Myocyte (in vitro differentiated cells): ENCODE measurements around the gene TCEANC. TPM values are rescaled to one million over a fixed set of nuclear protein-coding genes. Genes with fewer than 3 reads are reported as not detected.
"Not testable (repeated sequence)": the region's sequence is repeated elsewhere in the genome, so short reads cannot be mapped to it uniquely, and the experiment has no call there.

Experiments used
- DNase-seq: peaks from one replicate; pipeline ENCODE4 v3.0.0-alpha.2; 2012; ENCODE audit warnings: low read depth
- polyA plus RNA-seq: library from polyadenylated mRNA; unstranded; fragments of >200 nt; gene quantifications from one replicate; pipeline ENCODE4 v1.2.1, GENCODE V29; 2012; ENCODE audit warnings: missing spikeins
- total RNA-seq: library from RNA; depleted of rRNA; stranded (reverse); fragments of >200 nt; gene quantifications from 2 replicates; pipeline ENCODE4 v1.2.3, GENCODE V29; 2014

The TCEANC gene
- total RNA-seq: 3.6 and 5.7 TPM in 2 replicates
- 1.5 TPM for polyA plus RNA-seq

DNA sequence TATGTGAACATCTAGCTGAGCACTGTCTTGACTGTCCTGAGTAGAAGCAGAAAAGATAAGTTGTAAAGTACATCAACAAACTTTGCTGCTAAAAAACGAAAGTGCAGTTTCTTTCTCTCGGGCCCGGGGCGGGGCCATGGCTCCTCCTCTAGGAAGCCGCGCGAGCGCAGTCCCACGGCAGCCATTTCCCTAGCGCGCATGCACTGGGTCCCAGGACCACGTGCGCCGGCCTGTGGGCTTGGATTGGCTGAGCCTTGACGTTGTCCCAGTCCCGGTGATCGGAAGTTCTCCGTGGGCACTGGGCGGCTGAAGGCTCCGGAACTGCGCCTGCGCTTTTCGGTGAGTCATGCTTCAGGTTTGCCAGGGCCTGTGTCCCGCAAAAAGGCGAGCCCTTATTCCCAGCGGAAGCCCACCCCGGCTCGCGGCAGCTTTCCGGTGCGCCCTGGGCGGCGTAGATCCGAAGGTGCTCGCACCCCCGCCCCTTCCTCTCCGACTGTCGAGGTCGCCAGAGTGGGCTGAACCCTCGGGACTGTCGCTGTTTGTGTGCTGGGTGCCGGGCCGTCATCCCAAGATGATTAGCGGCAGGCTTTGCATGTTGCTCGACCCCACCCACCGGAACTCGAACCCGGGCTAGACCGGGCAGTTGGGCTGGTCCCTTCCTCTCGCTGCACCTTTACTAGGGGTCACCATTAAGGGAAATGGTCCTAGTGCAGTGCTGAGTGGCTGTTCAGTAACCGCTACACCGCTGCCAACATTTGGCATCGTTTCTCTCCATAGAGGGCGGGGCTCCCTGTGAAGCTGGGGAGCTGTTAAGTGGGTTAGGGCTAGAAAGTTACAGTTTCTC, at the start of gene TCEANC:
Gene TCEANC, plus strand, starts transcription at position 292 of the 844 bp plus-strand sequence. CDS start 9,368 bp downstream, outside the sequence.
- DNase-seq: peak; percentile 95

DNA sequence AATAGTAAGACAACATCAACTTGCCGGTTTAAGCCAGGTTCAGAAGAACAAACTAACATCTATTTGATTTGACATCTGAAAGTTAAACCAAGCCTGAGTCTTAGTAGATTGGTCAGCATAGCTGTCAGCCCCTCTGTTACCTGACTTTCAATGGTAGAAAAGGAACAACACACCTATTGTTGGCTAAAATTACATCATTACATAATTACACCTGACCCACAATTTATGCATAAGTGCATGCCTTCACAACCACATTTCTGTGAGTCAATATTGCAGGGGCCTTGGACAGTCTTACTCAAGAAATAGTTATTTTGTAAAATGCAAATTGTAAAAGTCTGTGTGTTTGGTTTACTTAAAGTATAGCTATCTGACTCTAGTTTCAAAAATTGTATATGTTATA, 47.3 kb upstream of the TCEANC start:
- no peak for DNase-seq

DNA sequence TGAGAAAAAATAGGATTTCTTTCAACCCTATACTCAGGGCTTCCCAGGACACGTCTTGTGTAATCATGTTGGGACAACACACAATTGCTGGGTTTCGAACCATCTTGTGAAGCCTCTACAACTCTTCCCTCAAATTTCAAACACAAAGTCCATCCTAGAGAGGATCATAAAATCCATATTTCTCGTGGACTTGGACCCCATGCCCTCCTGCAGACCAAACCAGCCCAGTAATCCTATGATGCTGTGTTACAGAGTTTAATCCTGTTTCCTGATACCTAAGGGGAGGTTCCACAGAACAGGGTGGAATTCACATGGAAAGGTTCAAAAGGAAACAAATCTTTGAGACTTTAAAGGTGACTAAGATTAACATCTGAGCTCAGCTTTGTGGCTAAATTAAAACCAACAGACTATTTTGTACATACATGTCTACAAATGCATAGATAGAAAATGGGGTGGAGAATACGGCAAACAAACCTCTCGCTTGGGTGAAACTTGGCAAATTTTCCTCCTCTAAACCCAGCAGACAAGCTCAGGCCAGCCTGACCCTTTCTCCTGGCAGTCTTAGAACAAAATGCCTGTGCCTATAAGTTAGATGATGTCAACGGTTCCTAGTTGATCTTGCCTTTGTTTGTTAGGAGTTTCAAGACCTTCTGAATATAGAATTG, 45.5 kb upstream of the TCEANC start:
- no peak for DNase-seq

- no peak for DNase-seq
Observed at GRCh38 chrX:13607996-13608365, 45.0 kb upstream of the TCEANC start.

DNA sequence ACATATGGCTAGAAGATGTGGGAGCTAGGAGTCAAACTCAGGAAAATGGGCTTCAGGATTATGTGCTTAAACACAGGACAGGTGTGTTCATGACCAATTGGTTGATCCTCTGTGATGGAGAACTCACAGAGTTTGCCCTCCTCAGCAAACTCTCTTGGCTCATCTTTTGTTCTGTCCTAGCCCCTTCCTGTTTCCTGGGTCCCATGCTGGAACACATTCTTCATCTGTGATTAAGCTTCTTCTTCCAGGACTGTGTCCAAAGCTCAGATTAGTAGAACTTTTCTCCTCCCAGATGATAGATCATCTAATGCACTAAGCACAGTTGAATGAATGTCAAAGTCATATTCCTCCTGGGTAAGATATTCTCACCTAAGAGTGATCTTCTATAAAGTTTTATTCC, 38.8 kb upstream of the TCEANC start:
- no peak for DNase-seq

- DNase-seq: no peak
Observed at GRCh38 chrX:13620207-13620606, 32.7 kb upstream of the TCEANC start.

GRCh38 chrX:13622401-13622964, 30.5 kb upstream of the TCEANC start:
- no peak for DNase-seq

DNA sequence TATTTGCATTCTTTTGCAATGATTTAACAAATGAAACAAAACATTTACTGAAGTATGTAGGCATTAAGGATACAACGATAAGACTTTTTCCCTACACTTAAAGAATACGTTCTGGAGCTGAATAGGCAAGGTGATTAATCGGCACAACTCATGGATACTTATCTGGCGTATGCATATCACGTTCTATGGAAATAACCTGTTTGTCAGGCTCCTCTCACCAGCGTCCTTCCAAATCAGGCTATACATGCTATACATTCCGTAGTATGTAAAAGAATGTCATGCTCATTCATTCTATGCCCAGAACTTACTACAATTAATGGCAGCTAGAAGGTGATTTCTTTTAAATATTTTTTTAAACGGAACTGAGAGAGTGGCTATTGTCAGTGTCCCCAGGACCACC, 25.6 kb upstream of the TCEANC start:
- DNase-seq: no peak

DNA sequence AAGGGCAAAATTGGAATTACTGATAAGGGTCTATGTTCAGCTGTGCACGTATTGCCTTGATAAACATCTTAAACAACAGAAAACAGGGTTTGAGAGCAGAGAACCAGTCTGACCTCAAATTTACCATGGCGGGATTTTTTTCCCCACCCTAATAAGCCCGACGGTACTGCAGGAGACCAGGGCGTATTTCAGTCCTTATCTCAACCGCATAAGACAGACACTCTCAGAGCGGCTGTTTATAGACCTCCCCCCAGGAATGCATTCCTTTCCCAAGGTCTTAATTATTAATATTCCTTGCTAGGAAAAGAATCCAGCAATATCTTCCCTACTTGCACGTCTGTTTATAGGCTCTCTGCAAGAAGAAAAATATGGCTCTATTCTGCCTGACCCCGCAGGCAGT, 15.7 kb upstream of the TCEANC start:
- DNase-seq: not testable (repeated sequence)

DNA sequence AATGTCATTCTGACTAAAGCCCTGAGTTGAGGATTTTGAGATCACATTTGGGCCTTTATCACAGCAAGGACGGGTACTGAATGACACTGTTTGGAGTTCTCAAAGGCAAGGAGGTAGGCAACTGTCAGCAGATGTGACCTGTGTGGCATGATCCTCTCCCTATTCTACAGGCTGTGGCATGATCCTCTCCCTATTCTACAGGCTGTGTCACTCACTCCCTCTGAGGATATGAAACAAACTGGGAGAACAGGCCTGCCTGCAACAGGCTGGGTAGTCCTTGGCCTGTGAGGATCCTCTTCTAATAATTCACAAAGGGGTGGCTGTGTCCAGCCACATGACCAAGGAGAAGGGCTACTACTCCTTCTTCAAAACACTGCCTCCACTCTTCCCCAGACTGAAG, 14.9 kb upstream of the TCEANC start:
- no peak for DNase-seq

- DNase-seq: no peak
Observed at GRCh38 chrX:13638826-13639225, 14.1 kb upstream of the TCEANC start.

DNA sequence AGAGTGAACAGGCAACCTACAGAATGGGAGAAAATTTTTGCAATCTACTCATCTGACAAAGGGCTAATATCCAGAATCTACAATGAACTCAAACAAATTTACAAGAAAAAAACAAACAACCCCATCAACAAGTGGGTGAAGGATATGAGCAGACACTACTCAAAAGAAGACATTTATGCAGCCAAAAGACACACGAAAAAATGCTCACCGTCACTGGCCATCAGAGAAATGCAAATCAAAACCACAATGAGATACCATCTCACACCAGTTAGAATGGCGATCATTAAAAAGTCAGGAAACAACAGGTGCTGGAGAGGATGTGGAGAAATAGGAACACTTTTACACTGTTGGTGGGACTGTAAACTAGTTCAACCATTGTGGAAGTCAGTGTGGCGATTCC, 11.3 kb upstream of the TCEANC start:
- DNase-seq: not testable (repeated sequence)

DNA sequence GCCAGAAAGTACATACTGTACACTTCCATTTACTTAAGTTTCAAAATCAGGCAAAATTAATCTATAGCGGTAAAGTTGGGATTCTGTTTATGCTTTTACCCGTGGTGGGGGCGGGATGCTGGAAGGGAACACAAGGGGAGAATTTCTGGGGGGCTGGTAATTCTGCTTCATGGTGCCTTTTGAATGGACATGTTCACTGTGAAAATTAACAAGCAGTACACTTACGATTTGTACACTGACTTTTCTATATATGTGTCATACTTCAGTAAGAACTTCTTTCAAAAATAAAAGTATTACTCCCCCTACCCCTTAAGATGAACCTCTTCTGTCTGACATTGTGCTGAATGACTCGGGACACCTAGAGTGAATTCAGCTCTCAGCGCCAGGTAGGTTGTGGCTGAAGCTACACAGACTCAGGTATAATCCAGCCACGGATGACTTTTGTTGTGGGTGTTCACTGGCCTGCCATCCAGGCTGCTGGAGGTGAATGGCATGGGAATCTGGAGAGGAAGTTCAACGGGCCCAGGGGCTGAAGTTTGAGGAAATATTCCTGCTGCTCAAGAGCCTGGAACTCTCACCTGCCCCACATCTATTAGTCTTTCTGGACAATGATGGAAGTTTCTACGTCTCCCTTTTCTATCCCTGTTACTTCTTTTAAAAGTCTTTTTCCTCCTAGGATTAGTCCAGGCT, 7.3 kb upstream of the TCEANC start:
- DNase-seq: no peak

DNA sequence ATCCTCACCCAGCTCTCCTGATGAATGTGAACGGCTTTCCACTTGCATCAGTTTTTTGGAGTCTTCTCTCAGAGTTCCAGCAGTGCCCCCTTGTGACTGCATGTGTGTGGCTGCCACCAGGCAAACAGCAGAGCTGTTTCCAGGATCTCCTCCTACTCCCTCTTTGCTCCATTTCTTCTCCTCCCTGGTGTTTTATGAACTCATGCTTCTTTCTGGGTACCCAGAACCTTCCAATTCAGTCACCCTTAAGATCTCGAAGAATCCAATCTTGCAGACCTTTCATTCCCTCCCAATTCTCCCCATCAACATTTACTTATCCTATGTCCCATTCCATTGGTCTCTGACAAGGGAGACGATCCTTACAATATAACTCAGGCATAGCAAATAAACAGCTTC, 6.8 kb upstream of the TCEANC start:
- peak; percentile 77 for DNase-seq

- DNase-seq: peak; percentile 60
Observed at GRCh38 chrX:13647709-13648212, 5.2 kb upstream of the TCEANC start.

DNA sequence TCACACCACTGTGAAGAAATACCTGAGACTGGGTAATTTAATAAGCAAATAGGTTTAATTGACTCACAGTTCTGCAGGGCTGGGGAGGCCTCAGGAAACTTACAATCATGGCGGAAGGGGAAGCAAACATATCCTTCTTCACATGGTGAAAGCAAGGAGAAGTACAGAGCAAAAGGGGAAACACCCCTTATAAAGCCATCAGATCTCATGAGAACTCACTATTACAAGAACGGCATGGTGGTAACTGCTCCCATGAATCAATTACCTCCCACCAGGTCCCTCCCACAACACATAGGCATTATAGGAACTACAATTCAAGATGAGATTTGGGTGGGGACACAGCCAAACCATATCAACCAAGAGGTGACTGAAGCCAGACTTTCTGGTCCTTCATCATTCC, 4.6 kb upstream of the TCEANC start:
- DNase-seq: not testable (repeated sequence)

- DNase-seq: peak; percentile 20
Observed at GRCh38 chrX:13649838-13650237, 3.1 kb upstream of the TCEANC start.

DNA sequence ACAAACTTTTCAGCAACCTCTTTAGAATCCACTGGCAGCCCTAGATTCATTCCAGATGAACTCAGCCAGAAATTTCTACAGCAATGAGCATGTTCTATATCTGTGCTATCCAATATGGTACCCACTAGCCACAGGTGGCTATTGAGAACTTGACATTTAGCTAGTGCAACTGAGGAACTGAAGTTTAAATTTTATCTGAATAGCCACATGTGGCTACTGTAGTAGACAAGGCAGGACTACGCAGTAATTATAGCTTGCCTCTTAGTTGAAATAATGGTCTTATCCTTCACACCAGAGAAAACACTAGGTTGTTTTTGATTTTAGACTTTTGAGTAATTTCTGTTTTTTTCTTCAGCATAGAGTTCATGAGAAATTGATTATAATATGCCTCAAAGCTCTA, 2.6 kb upstream of the TCEANC start:
- no peak for DNase-seq

GRCh38 chrX:13651150-13651549, 1.8 kb upstream of the TCEANC start:
- no peak for DNase-seq

DNA sequence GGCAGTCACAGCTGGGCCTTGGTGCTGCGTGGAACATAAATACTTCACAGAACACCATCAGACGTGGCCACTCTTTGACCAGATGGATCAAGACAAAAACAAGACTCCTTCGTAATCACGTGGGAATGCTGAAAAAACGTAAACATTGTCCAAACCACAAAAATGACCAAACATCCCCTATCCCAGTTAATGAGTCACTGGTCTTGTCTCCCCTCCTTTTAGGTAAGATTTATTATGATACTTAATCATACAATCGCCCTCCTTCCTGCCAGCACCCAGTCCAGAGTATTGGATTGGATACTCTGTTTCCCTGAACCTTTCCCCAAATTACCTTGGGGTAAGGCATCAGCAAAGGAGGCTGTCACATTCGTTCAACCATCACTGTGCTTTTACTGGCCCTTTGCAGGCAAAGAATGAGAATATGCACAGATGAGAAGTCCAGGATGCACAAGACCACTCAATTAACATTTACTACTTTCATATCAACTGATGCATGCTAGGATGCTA, 601 bp upstream of the TCEANC start:
- DNase-seq: peak; percentile 52

GRCh38 chrX:13654116-13654515, 1.2 kb downstream of the TCEANC start:
- DNase-seq: no peak
